HG03045 (cell line): ENCODE results near the gene OVOL1.
"Not testable (repeated sequence)": the region's sequence is repeated elsewhere in the genome, so short reads cannot be mapped to it uniquely, and the experiment has no call there.

Source experiments
- ATAC-seq: cut with Tn5 transposase; IDR thresholded peaks from one replicate; pipeline ENCODE4 v1.9.1; 2021; ENCODE audit warnings: mild to moderate bottlenecking, moderate library complexity; ENCODE audit not compliant: unreplicated experiment

Gene OVOL1

DNA sequence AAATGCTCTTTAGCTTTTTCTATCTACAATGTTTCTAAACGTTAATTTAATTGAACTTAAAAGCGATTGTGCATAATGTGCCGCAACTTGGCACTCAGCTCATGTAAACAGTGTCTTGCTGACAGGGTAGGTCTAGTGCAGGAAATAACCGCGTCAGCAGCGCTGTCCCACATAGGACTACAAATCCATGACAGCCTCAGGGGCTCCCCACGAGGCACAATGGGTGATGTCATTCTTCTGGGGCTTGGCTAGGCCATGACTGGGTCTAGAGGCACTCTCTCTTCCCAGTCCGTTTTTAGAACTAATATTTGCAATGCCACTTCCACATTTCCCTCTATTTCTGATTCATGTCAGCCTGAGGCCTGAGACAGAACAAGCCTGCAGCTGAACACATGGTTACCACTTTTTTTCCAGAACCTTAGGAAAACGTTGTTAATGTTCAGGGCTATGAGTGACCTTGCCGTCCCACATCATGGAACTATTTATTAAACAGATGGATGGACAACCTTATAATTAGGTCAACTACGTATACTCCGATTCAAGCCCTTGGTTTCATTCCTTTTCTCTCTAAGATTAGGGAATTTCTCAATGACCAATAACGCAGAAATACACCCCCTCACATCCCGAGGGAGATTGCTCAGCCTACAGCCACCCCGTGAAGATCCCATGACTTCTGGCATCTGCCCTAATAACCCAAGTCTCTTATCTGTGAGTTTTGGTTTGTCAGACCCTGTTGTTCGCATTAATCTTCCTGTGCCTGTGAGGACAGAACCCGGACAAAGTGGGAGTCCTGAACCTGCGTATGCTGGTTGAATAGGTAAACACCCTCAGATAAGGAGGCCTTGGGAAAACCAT, 27.5 kb downstream of the OVOL1 start:
- no peak for ATAC-seq

DNA sequence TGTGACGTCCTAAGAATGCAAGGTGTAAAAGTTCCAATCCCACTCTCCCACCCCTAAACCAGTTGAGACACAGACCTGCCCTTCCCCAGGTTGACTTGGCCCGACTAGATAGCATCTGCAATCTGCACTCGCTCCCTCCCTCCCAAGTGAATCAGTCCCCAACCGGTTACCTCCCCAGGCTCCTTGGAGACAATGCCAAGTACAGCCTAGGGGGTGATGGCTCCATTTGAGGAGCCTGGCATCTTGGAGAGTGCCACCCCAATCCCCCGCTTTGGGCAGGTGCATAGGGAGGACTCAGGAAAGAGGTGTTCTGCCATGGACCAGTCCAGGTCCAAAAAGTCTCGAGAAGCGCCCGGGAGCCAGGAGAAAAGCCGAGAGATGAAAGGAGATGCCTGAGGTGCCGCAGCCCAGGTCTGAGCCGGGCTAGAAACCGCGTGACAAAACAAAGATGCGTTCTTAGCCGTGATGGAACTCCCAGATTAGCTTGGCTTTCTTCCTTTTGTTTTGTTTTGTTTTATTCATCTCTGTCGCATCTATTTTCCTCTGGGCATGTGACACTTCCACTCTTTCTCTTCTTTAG, 28.2 kb downstream of the OVOL1 start:
- ATAC-seq = no peak

GRCh38 chr11:65816696-65817095, 29.8 kb downstream of the OVOL1 start:
- ATAC-seq = no peak

- no peak for ATAC-seq
These were observed 30.5 kb downstream of the OVOL1 start for GRCh38 chr11:65817312-65817834.

GRCh38 chr11:65817835-65818680, 31.2 kb downstream of the OVOL1 start:
- ATAC-seq = peak; percentile 70

- ATAC-seq = no peak
These were observed 34.2 kb downstream of the OVOL1 start for GRCh38 chr11:65821107-65821506.

DNA sequence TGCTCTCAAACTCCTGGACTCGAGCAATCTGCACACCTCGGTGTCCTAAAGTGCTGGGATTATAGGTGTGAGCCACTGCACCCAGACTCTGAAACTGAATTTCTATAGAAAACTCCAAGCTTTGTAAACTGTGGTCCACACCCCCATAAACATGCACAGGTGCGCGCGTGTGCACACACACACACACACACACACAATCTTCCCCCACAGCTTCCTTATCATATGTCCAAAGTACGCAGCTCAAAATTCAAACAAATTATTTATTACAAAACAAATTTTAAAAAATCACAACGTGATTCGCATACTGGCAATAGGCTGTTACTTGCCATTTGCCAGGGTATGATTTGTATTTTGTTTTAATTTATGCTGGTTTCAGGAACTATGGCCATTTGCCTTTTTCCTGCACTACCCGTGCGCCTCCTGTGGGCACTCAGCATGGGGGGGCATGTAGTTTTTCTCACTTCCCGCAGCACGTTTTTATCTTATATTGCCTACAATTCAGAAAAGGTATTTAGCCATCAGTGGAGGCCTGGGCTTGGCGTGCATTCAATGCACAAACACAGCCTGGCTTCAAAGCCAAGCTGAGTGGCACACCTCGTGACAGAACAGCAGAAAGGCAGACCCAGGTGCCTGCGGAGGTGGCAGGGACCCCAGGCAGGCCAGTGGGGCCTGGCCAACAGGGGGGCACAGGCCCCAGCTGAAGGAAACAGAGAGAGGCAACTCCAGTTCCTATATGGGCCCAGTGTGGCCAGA, 36.1 kb downstream of the OVOL1 start:
- ATAC-seq = no peak

DNA sequence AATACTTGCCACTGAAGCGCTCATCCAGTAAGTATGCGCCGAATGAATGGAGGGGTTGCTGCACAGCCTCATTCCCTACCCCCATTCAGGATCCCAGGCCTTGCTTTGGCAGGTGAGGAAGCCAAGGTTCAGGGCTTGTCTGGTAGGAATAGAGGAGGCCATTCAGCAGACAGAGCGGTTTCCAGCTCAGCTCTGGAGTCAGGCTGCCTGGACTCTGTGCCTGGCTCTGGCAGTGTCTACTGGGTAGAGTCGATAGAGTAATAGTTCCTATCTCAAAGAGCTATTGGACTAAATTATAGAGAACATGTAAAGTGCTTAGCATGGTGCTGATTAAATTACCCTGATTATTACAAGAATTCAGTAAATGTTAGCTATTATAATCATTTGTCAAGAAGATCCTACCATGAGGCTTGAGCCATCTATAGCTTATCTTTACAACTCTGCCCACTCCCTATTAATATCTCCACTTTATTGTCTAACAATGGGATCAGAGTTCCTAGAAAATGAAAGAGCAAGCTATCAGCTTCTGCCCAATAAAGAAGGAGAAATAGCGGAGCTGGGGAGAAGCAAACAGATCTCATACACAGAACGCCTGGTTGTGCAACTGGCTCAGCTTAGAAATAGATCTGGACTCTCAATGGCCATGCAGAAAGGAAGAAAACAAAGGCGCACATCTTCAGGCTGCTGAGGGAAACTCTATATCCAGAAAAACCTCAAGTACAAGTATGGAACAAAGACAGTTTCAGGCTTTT, 40.3 kb downstream of the OVOL1 start:
- ATAC-seq = no peak

- no peak for ATAC-seq
These were observed 42.6 kb downstream of the OVOL1 start for GRCh38 chr11:65829459-65829858.

DNA sequence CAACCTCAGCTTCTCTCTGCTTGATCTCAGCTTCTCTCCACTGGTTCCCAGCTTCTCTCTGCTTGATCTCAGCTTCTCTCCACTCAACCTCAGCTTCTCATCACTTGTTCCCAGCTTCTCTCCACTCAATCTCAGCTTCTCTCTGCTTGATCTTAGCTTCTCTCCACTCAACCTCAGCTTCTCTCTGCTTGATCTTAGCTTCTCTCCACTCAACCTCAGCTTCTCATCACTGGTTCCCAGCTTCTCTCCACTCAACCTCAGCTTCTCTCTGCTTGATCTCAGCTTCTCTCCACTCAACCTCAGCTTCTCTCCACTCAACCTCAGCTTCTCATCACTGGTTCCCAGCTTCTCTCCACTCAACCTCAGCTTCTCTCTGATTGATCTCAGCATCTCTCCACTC, 45.4 kb downstream of the OVOL1 start:
- ATAC-seq = not testable (repeated sequence)

GRCh38 chr11:65833297-65834030, 46.6 kb downstream of the OVOL1 start, which contains the start of gene SNX32:
Gene SNX32, plus strand, starts transcription at chr11:65833963. Its CDS starts 103 bp downstream, at chr11:65834066.
- peak; percentile 94 for ATAC-seq

GRCh38 chr11:65834202-65834601, 47.3 kb downstream of the OVOL1 start:
- ATAC-seq = no peak

GRCh38 chr11:65842144-65842543, 55.3 kb downstream of the OVOL1 start:
- no peak for ATAC-seq

- no peak for ATAC-seq
These were observed 56.9 kb downstream of the OVOL1 start for GRCh38 chr11:65843811-65844210.

GRCh38 chr11:65844231-65844872, 57.5 kb downstream of the OVOL1 start:
- ATAC-seq = no peak
